ENCODE measurements around the gene SPOUT1. TPM values are rescaled to one million over a fixed set of nuclear protein-coding genes. Genes with fewer than 3 reads are reported as not detected.
"Not testable (repeated sequence)": the region's sequence is repeated elsewhere in the genome, so short reads cannot be mapped to it uniquely, and the experiment has no call there.

The SPOUT1 gene
- total and polyA plus RNA-seq, 2 of the 13 experiments (the other 11 are each of a cell fraction or from before 2014, with no cell fraction given): 39.0 to 45.8 TPM

GRCh38 chr9:128877852-128878251 is 48.3 kb upstream of the SPOUT1 start (continued):
- TF ChIP-seq ASH2L (IDR thresholded peaks at IDR 0.05; ENCODE audit: insufficient read length, low read depth, low read length): peak; percentile 1

- FAIRE-seq; H4K20me1 ChIP-seq (ENCODE audit: insufficient read depth, low read length); H3K9me3 ChIP-seq (ENCODE audit: low read length); BruUV-seq (replicated peaks); H3K9ac ChIP-seq (ENCODE audit: insufficient read depth, low read depth, low read length); H3K27me3 ChIP-seq (ENCODE audit: control insufficient read depth in 1 of 2, insufficient read depth in 2 of 2, low read length in 2 of 2); CTCF ChIA-PET (ENCODE audit: low intra/inter-chr PET ratio, low total read pairs); intact Hi-C loops (cut with micrococcal nuclease; ENCODE audit: unreplicated experiment); POLR2A ChIA-PET; in situ Hi-C loops (cut with HindIII; ENCODE audit: extremely low pct_ligation_motif_present, low pct_unique_long_range_greater_than_20kb); H3K4me3 ChIP-seq (replicated peaks in 1 of 3; ENCODE audit: insufficient read depth in 1 of 3, low read depth in 2 of 3, low read length in 3 of 3); H2AFZ ChIP-seq (ENCODE audit: low read length); ATAC-seq; H3K4me2 ChIP-seq (ENCODE audit: low read depth, low read length); DNase-seq (ENCODE audit: low spot score); H3K27ac ChIP-seq (ENCODE audit: extremely low read length, insufficient read depth, low read length): not testable (repeated sequence)
- Histone ChIP-seq H3K4me1 (ENCODE audit: insufficient read depth, low read length) (peaks cover 27% of the 10 kb centered on the region), H3K36me3 (replicated peaks in 1 of 2; ENCODE audit: control insufficient read depth in 1 of 2, insufficient read depth in 2 of 2, low read length in 2 of 2) (peaks cover 0 to 15% of the 10 kb centered on the region in 2 experiments; a peak in 2 of 5 replicates), H3K79me2 (ENCODE audit: insufficient read depth, low read length) (peaks cover 31% of the 10 kb centered on the region)
- 92% methylated on average over 7 of the region's 7 CpGs for WGBS (ENCODE audit: low lambda C conversion rate)
Measured at GRCh38 chr9:128870941-128871265, 41.3 kb upstream of the SPOUT1 start.

- peaks cover 21% of the 10 kb centered on the region for H3K4me1 ChIP-seq (ENCODE audit: insufficient read depth, low read length)
- no TSS peak for BruUV-seq (replicated peaks)
- POLR2A ChIA-PET: interaction anchor here (0.8 kb wide), 1 partner anchor 7 kb away, joined by 4 read pairs; no protein-coding TSS in a partner anchor
- H3K36me3 ChIP-seq (replicated peaks in 1 of 2; ENCODE audit: control insufficient read depth in 1 of 2, insufficient read depth in 2 of 2, low read length in 2 of 2): peaks cover 0 to 15% of the 10 kb centered on the region in 2 experiments; a peak in 2 of 5 replicates
- FAIRE-seq: no peak
- no peak overlapping the region for H2AFZ ChIP-seq (ENCODE audit: low read length)
- H3K4me2 ChIP-seq (ENCODE audit: low read depth, low read length): no peak overlapping the region
- H3K4me3 ChIP-seq (replicated peaks in 1 of 3; ENCODE audit: insufficient read depth in 1 of 3, low read depth in 2 of 3, low read length in 3 of 3): no peak overlapping the region
- DNase-seq (ENCODE audit: low spot score): no peak
- H3K9me3 ChIP-seq (ENCODE audit: low read length): no peaks in the 10 kb centered on the region
- H3K27ac ChIP-seq (ENCODE audit: extremely low read length, insufficient read depth, low read length): no peak overlapping the region
- CTCF ChIA-PET (ENCODE audit: low intra/inter-chr PET ratio, low total read pairs): no interaction called here
- intact Hi-C loops (cut with micrococcal nuclease; ENCODE audit: unreplicated experiment) (no loop called here), in situ Hi-C loops (cut with HindIII; ENCODE audit: extremely low pct_ligation_motif_present, low pct_unique_long_range_greater_than_20kb) (no loop called here)
- WGBS (ENCODE audit: low lambda C conversion rate): 96% methylated on average over 7 of the region's 7 CpGs
- no peaks in the 10 kb centered on the region for H3K27me3 ChIP-seq (ENCODE audit: control insufficient read depth in 1 of 2, insufficient read depth in 2 of 2, low read length in 2 of 2)
- peaks cover 33% of the 10 kb centered on the region for H3K79me2 ChIP-seq (ENCODE audit: insufficient read depth, low read length)
- H3K9ac ChIP-seq (ENCODE audit: insufficient read depth, low read depth, low read length): no peak overlapping the region
- TF ChIP-seq TCF7 (IDR thresholded peaks at IDR 0.05; ENCODE audit: low read depth): no peak
- TF ChIP-seq ZBTB40 (IDR thresholded peaks at IDR 0.05): peak; percentile 61
- TF ChIP-seq ZBTB40 (CRISPR knock-in tag; IDR thresholded peaks at IDR 0.05): peak; percentile 46; the same call in 1 of the 2 replicates
- peak in 1 of 2 experiments; percentile 34; a peak in 1 of 4 replicates for TF ChIP-seq MAFK (conservative IDR thresholded peaks at IDR 0.05 in 1 of 2, IDR thresholded peaks at IDR 0.05 in 1 of 2; ENCODE audit: low read length in 2 of 2)
- peak; percentile 36; the same call in 1 of the 2 replicates for TF ChIP-seq ZNF121 (CRISPR knock-in tag; IDR thresholded peaks at IDR 0.05)
- ATAC-seq: no peak
- no peaks in the 10 kb centered on the region; the same call in 1 of the 2 replicates for H4K20me1 ChIP-seq (ENCODE audit: insufficient read depth, low read length)
Measured at GRCh38 chr9:128870128-128870940, 40.7 kb upstream of the SPOUT1 start.
